Left ventricle myocardium inferior (tissue), 1 donor: ENCODE data around the gene ANTXR1. TPM values are rescaled to one million over a fixed set of nuclear protein-coding genes. Genes with fewer than 3 reads are reported as not detected.

Source experiments
- DNase-seq: peaks from one replicate; pipeline ENCODE4 v3.0.0-alpha.2; 2020
- H3K27ac ChIP-seq: fragments of 200-600 bp; replicated peaks from 2 replicates; pipeline ENCODE4 v1.8.0; 2021
- H3K27me3 ChIP-seq: fragments of 200-600 bp; 2 replicates; pipeline ENCODE4 v1.8.0; 2021; ENCODE audit warnings: low read depth
- H3K36me3 ChIP-seq: fragments of 200-600 bp; 2 replicates; pipeline ENCODE4 v1.8.0; 2021
- H3K4me1 ChIP-seq: fragments of 200-600 bp; 2 replicates; pipeline ENCODE4 v1.8.0; 2021
- H3K4me3 ChIP-seq: fragments of 200-600 bp; 2 replicates; pipeline ENCODE4 v1.8.0; 2021; ENCODE audit warnings: mild to moderate bottlenecking, moderate library complexity
- H3K9me3 ChIP-seq: fragments of 200-600 bp; replicated peaks from 2 replicates; pipeline ENCODE4 v1.8.0; 2021
- CTCF ChIP-seq: fragments of 200-600 bp; IDR thresholded peaks from 2 replicates; pipeline ENCODE4 v1.8.0; 2021; ENCODE audit warnings: antibody characterized with exemption, mild to moderate bottlenecking, borderline replicate concordance
- intact Hi-C: fragments of 100-400 bp; cut with micrococcal nuclease; formaldehyde crosslinking; loops from one replicate; pipeline ENCODE4 v1.11.0; 2022
- total RNA-seq: library from RNA; stranded (reverse); fragmentation: NEBNext Ultra II Directional; extraction: Animal tissue kit (Norgen Biotek cat#: 25700); gene quantifications from one replicate; pipeline ENCODE4 v1.2.1, GENCODE V29; 2021
- donor health status: DM: no; HTN: yes; CAD: no; lungs with severe emphysema.

The ANTXR1 gene
- total RNA-seq, 1 donor from 2014 or later = 23.3 TPM

GRCh38 chr2:69096326-69097095 lies 83.5 kb downstream of the ANTXR1 start:
- TF ChIP-seq CTCF = no peak
- H3K4me1 ChIP-seq = peaks cover 40% of the 10 kb centered on the region
- H3K27ac ChIP-seq = no peak overlapping the region

GRCh38 chr2:69097148-69097610 lies 84.2 kb downstream of the ANTXR1 start:
- Histone ChIP-seq H3K4me3 (no peak overlapping the region), H3K4me1 (peaks cover 40% of the 10 kb centered on the region), H3K36me3 (no peaks in the 10 kb centered on the region), H3K9me3 (no peaks in the 10 kb centered on the region), H3K27ac (no peak overlapping the region), H3K27me3 (no peaks in the 10 kb centered on the region)
- TF ChIP-seq CTCF = no peak
- DNase-seq = no peak
- intact Hi-C loops = no loop called here

More at GRCh38 chr2:69096326-69097095, 83.5 kb downstream of the ANTXR1 start:
- H3K4me3 ChIP-seq = no peak overlapping the region
- DNase-seq = no peak
- H3K27me3 ChIP-seq = no peaks in the 10 kb centered on the region
- intact Hi-C loops = no loop called here
- H3K9me3 ChIP-seq = no peaks in the 10 kb centered on the region
- H3K36me3 ChIP-seq = peaks cover 6% of the 10 kb centered on the region

GRCh38 chr2:69097891-69098655 lies 85.1 kb downstream of the ANTXR1 start:
- H3K36me3 ChIP-seq = no peaks in the 10 kb centered on the region
- H3K9me3 ChIP-seq = no peaks in the 10 kb centered on the region
- no peak overlapping the region for H3K4me3 ChIP-seq
- no peak for TF ChIP-seq CTCF
- peaks cover 40% of the 10 kb centered on the region for H3K4me1 ChIP-seq
- no peaks in the 10 kb centered on the region for H3K27me3 ChIP-seq
- intact Hi-C loops = no loop called here
- no peak overlapping the region for H3K27ac ChIP-seq
- DNase-seq = no peak

- Histone ChIP-seq H3K9me3 (no peaks in the 10 kb centered on the region), H3K27ac (peak overlapping the region; percentile 69), H3K36me3 (no peaks in the 10 kb centered on the region), H3K27me3 (no peaks in the 10 kb centered on the region), H3K4me3 (no peak overlapping the region), H3K4me1 (peaks cover 38% of the 10 kb centered on the region)
- intact Hi-C loops = no loop called here
- no peak for DNase-seq
- TF ChIP-seq CTCF = no peak
Observed at GRCh38 chr2:69099541-69099940, 86.6 kb downstream of the ANTXR1 start.

GRCh38 chr2:69100220-69100723 lies 87.3 kb downstream of the ANTXR1 start:
- H3K36me3 ChIP-seq = no peaks in the 10 kb centered on the region
- DNase-seq = no peak
- intact Hi-C loops = no loop called here
- H3K9me3 ChIP-seq = no peaks in the 10 kb centered on the region
- no peaks in the 10 kb centered on the region for H3K27me3 ChIP-seq
- TF ChIP-seq CTCF = no peak
- peaks cover 33% of the 10 kb centered on the region for H3K4me1 ChIP-seq
- H3K4me3 ChIP-seq = no peak overlapping the region
- H3K27ac ChIP-seq = peak overlapping the region; percentile 69
